NCI-H524 (cell line): ENCODE measurements around the gene MAP6.

ENCODE experiments used
- DNase-seq, 2 experiments: peaks; one replicate each; lab custom pipeline; 2025; lab: John Stamatoyannopoulos, UW

Gene MAP6

GRCh38 chr11:75667255-75667830 lies 1.5 kb downstream of the MAP6 start:
- peak in 1 of 2 experiments; percentile 47 for DNase-seq

GRCh38 chr11:75665990-75666389 lies 2.8 kb downstream of the MAP6 start:
- no peak for DNase-seq

- DNase-seq: no peak
These were observed 3.7 kb downstream of the MAP6 start for GRCh38 chr11:75665126-75665525.

GRCh38 chr11:75664389-75664788 lies 4.4 kb downstream of the MAP6 start:
- DNase-seq: peak in 1 of 2 experiments; percentile 13

GRCh38 chr11:75663808-75664207 lies 5.0 kb downstream of the MAP6 start:
- peak; percentile 36 to 76 for DNase-seq

GRCh38 chr11:75659836-75660235 lies 9.0 kb downstream of the MAP6 start:
- no peak for DNase-seq

GRCh38 chr11:75656044-75656727 lies 12.7 kb downstream of the MAP6 start:
- DNase-seq: no peak

- no peak for DNase-seq
These were observed 13.2 kb downstream of the MAP6 start for GRCh38 chr11:75655605-75656004.

GRCh38 chr11:75654314-75654713 lies 14.5 kb downstream of the MAP6 start:
- no peak for DNase-seq

- no peak for DNase-seq
These were observed 15.3 kb downstream of the MAP6 start for GRCh38 chr11:75653532-75653931.

GRCh38 chr11:75652936-75653335 lies 15.9 kb downstream of the MAP6 start:
- no peak for DNase-seq

GRCh38 chr11:75651218-75651617 lies 17.6 kb downstream of the MAP6 start:
- no peak for DNase-seq

- DNase-seq: no peak
These were observed 18.6 kb downstream of the MAP6 start for GRCh38 chr11:75650167-75650723.

GRCh38 chr11:75644946-75645345 lies 23.9 kb downstream of the MAP6 start:
- DNase-seq: no peak

- DNase-seq: no peak
These were observed 24.5 kb downstream of the MAP6 start for GRCh38 chr11:75644370-75644769.

- no peak for DNase-seq
These were observed 26.3 kb downstream of the MAP6 start for GRCh38 chr11:75642402-75643113.

- DNase-seq: peak; percentile 95 to 97
These were observed 29.1 kb downstream of the MAP6 start for GRCh38 chr11:75639762-75640181.

- no peak for DNase-seq
These were observed 30.8 kb downstream of the MAP6 start for GRCh38 chr11:75637998-75638397.

- DNase-seq: peak; percentile 42 to 85
These were observed 33.6 kb downstream of the MAP6 start for GRCh38 chr11:75635066-75635862.

GRCh38 chr11:75633409-75634066 lies 35.3 kb downstream of the MAP6 start:
- peak in 1 of 2 experiments; percentile 9 for DNase-seq

- DNase-seq: no peak
These were observed 35.9 kb downstream of the MAP6 start for GRCh38 chr11:75632962-75633361.
